H9 (cell line): ENCODE results near the gene MAPKAP1. TPM values are rescaled to one million over a fixed set of nuclear protein-coding genes. Genes with fewer than 3 reads are reported as not detected.
A peak's percentile ranks its signal among the peaks of the same experiment; 100 is the strongest.

Experiments used
- DNase-seq: peaks from one replicate; pipeline ENCODE4 v3.0.0-alpha.2; 2017
- H2AFZ ChIP-seq: one replicate; pipeline ENCODE4 v1.6.1; 2013; ENCODE audit warnings: mild to moderate bottlenecking, low read length, control low read depth, moderate library complexity
- H2AK5ac ChIP-seq: 2 replicates; pipeline ENCODE4 v1.6.1; 2013; ENCODE audit warnings: low read length, control low read depth, mixed read lengths; ENCODE audit not compliant: insufficient read length
- H2BK120ac ChIP-seq: one replicate; pipeline ENCODE4 v1.6.1; 2013; ENCODE audit warnings: low read depth, mild to moderate bottlenecking, low read length, control low read depth, inconsistent platforms; ENCODE audit not compliant: poor library complexity, severe bottlenecking
- H2BK12ac ChIP-seq: 2 replicates; pipeline ENCODE4 v1.6.1; 2013; ENCODE audit warnings: low read length, control low read depth, mixed read lengths, low read depth; ENCODE audit not compliant: insufficient read length
- H2BK15ac ChIP-seq: 2 replicates; pipeline ENCODE4 v1.6.1; 2013; ENCODE audit warnings: low read depth, low read length, control low read depth
- H2BK20ac ChIP-seq: one replicate; pipeline ENCODE4 v1.6.1; 2013; ENCODE audit warnings: low read depth, mild to moderate bottlenecking, low read length, control low read depth, inconsistent platforms; ENCODE audit not compliant: poor library complexity, severe bottlenecking
- H2BK5ac ChIP-seq: 2 replicates; pipeline ENCODE4 v1.6.1; 2013; ENCODE audit warnings: low read length, control low read depth, mixed read lengths; ENCODE audit not compliant: insufficient read length
- H3K14ac ChIP-seq: 2 replicates; pipeline ENCODE4 v1.6.1; 2013; ENCODE audit warnings: low read length, control low read depth; ENCODE audit not compliant: insufficient read depth
- H3K18ac ChIP-seq: 2 replicates; pipeline ENCODE4 v1.6.1; 2013; ENCODE audit warnings: low read depth, mild to moderate bottlenecking, mixed read lengths, low read length, control low read depth; ENCODE audit not compliant: insufficient read length
- H3K23ac ChIP-seq: 2 replicates; pipeline ENCODE4 v1.6.1; 2013; ENCODE audit warnings: low read length, control low read depth, mixed read lengths, low read depth; ENCODE audit not compliant: insufficient read length
- H3K23me2 ChIP-seq: 2 replicates; pipeline ENCODE4 v1.6.1; 2013; ENCODE audit warnings: low read depth, mild to moderate bottlenecking, mixed read lengths, low read length, control low read depth; ENCODE audit not compliant: insufficient read length, poor library complexity, severe bottlenecking
- H3K27ac ChIP-seq: 2 replicates; pipeline ENCODE4 v1.5.1; 2013; ENCODE audit warnings: low read length, control low read depth, mixed read lengths, low read depth; ENCODE audit not compliant: insufficient read length
- H3K27me3 ChIP-seq: 2 replicates; pipeline ENCODE4 v1.6.1; 2013; ENCODE audit warnings: low read length, control low read depth, inconsistent platforms; ENCODE audit not compliant: insufficient read depth
- H3K4ac ChIP-seq: 2 replicates; pipeline ENCODE4 v1.6.1; 2013; ENCODE audit warnings: low read depth, mild to moderate bottlenecking, control low read depth, inconsistent platforms, low read length, moderate library complexity
- H3K4me1 ChIP-seq: 2 replicates; pipeline ENCODE4 v1.6.1; 2013; ENCODE audit warnings: low read length, control low read depth, inconsistent platforms; ENCODE audit not compliant: insufficient read depth
- H3K4me2 ChIP-seq: 2 replicates; pipeline ENCODE4 v1.6.1; 2013; ENCODE audit warnings: low read length, control low read depth, mixed read lengths; ENCODE audit not compliant: insufficient read length, insufficient read depth
- H3K56ac ChIP-seq: 2 replicates; pipeline ENCODE4 v1.6.1; 2013; ENCODE audit warnings: low read depth, mild to moderate bottlenecking, mixed read lengths, low read length, control low read depth; ENCODE audit not compliant: insufficient read length
- H3K79me1 ChIP-seq: 2 replicates; pipeline ENCODE4 v1.6.1; 2013; ENCODE audit warnings: low read depth, mild to moderate bottlenecking, moderate library complexity, low read length, control low read depth, inconsistent platforms; ENCODE audit not compliant: insufficient read depth, poor library complexity, severe bottlenecking
- H3K79me2 ChIP-seq: 2 replicates; pipeline ENCODE4 v1.6.1; 2013; ENCODE audit warnings: low read length, control low read depth, inconsistent platforms; ENCODE audit not compliant: insufficient read depth
- H3K9ac ChIP-seq: 2 replicates; pipeline ENCODE4 v1.6.1; 2013; ENCODE audit warnings: low read length, control low read depth, mixed read lengths; ENCODE audit not compliant: insufficient read length; ENCODE audit errors: extremely low read depth
- H3K9me3 ChIP-seq: one replicate; pipeline ENCODE4 v1.6.1; 2013; ENCODE audit warnings: low read depth, low read length, inconsistent platforms; ENCODE audit not compliant: control insufficient read depth
- H3T11ph ChIP-seq: one replicate; pipeline ENCODE4 v1.6.1; 2013; ENCODE audit warnings: mild to moderate bottlenecking, low read length, control low read depth, inconsistent platforms
- H4K20me1 ChIP-seq: one replicate; pipeline ENCODE4 v1.6.1; 2013; ENCODE audit not compliant: control insufficient read depth, insufficient read length, insufficient read depth
- H4K5ac ChIP-seq: 2 replicates; pipeline ENCODE4 v1.6.1; 2013; ENCODE audit warnings: low read depth, mild to moderate bottlenecking, mixed read lengths, low read length, control low read depth; ENCODE audit not compliant: insufficient read length
- H4K8ac ChIP-seq: replicated peaks from 2 replicates; pipeline ENCODE4 v1.6.1; 2013; ENCODE audit warnings: low read length, control low read depth, mixed read lengths, low read depth; ENCODE audit not compliant: insufficient read length
- H4K91ac ChIP-seq: 2 replicates; pipeline ENCODE4 v1.6.1; 2013; ENCODE audit warnings: low read depth, mild to moderate bottlenecking, moderate library complexity, mixed read lengths, low read length, control low read depth; ENCODE audit not compliant: insufficient read length
- H3K27ac Mint-ChIP-seq, 3 experiments: 2 replicates in 2 of 3; 3 replicates in 1 of 3; pipeline ENCODE4 v1.8.0; 2020 to 2021; ENCODE audit warnings: mixed read lengths in 3 of 3, mild to moderate bottlenecking in 1 of 3, moderate library complexity in 1 of 3
- H3K27me3 Mint-ChIP-seq: 2 replicates; pipeline ENCODE4 v1.8.0; 2021; ENCODE audit warnings: low read depth, mild to moderate bottlenecking, moderate library complexity, mixed read lengths
- H3K36me3 Mint-ChIP-seq, 3 experiments: 2 replicates in 2 of 3; 3 replicates in 1 of 3; pipeline ENCODE4 v1.8.0; 2020 to 2021; ENCODE audit warnings: low read depth in 3 of 3, mixed read lengths in 3 of 3; ENCODE audit not compliant: insufficient read depth in 1 of 3
- H3K4me1 Mint-ChIP-seq, 2 experiments: 2 replicates each; pipeline ENCODE4 v1.8.0; 2020; ENCODE audit warnings: mixed read lengths in 2 of 2
- H3K4me3 Mint-ChIP-seq, 2 experiments: 2 replicates in 1 of 2; 3 replicates in 1 of 2; pipeline ENCODE4 v1.8.0; 2020 to 2021; ENCODE audit warnings: mild to moderate bottlenecking in 2 of 2, mixed read lengths in 2 of 2, moderate library complexity in 1 of 2
- H3K9me3 Mint-ChIP-seq, 2 experiments: 2 replicates in 1 of 2; 3 replicates in 1 of 2; pipeline ENCODE4 v1.8.0; 2020; ENCODE audit warnings: mild to moderate bottlenecking in 2 of 2, mixed read lengths in 2 of 2, moderate library complexity in 1 of 2
- CTCF ChIP-seq: fragments of 200-600 bp; sonication (generic); conservative IDR thresholded peaks from 3 replicates; pipeline ENCODE4 v1.8.0; 2021; ENCODE audit warnings: antibody characterized with exemption, mild to moderate bottlenecking
- WGBS: extraction: QIAGEN DNeasy Blood & Tissue Kit; methylation state at CpG from one replicate; pipeline ENCODE4 v1.1.7; 2013; ENCODE audit warnings: missing lambda C conversion rate, low lambda C conversion rate, mixed read lengths; ENCODE audit not compliant: insufficient read length; ENCODE audit errors: extremely low coverage; 5-methylcytosine and 5-hydroxymethylcytosine counted together
- total RNA-seq: library from RNA; stranded (reverse); gene quantifications from 2 replicates; pipeline ENCODE4 v1.2.1, GENCODE V29; 2021

The MAPKAP1 gene
- total RNA-seq, 1 experiment from 2014 or later, result 97.0 TPM

DNA sequence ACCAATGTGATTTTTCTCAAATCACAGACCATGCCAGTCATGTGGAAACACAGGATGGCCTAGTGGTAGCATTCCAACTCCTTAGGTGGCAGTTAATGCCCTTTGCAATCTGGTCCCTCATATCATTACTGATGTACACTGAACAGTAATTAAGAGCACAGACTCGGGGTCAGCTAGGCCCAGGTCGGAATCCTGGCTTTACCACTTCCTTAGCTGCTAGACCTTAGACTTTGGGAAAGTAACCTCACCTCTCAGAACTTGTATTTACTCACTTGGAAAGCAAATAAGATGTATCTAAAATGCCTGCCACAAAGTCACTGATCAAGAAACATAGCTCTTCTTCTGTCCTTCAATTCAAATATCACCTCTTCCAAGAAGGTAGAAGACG, 112.8 kb downstream of the MAPKAP1 start:
- peak overlapping the region in 1 of 3 experiments; percentile 9; a peak in 2 of 7 replicates for H3K27ac Mint-ChIP-seq

More for the DNA sequence above, 112.8 kb downstream of the MAPKAP1 start:
- Histone ChIP-seq H2BK20ac (no peak overlapping the region), H3K9me3 (no peaks in the 10 kb centered on the region), H3T11ph (no peak overlapping the region), H3K4me1 (peaks cover 3% of the 10 kb centered on the region), H3K79me2 (no peaks in the 10 kb centered on the region; the same call in 1 of the 2 replicates), H3K27ac (no peak overlapping the region), H4K20me1 (no peaks in the 10 kb centered on the region), H2BK15ac (no peak overlapping the region), H3K27me3 (no peaks in the 10 kb centered on the region), H3K23me2 (no peaks in the 10 kb centered on the region), H4K91ac (no peak overlapping the region), H3K14ac (no peak overlapping the region), H2BK120ac (no peak overlapping the region), H3K56ac (no peak overlapping the region), H2BK12ac (no peak overlapping the region), H4K8ac (no peak overlapping the region), H2AFZ (no peak overlapping the region), H2AK5ac (no peak overlapping the region), H2BK5ac (no peak overlapping the region), H3K79me1 (peaks cover 8% of the 10 kb centered on the region), H4K5ac (no peak overlapping the region), H3K23ac (no peak overlapping the region), H3K4ac (no peak overlapping the region), H3K9ac (no peak overlapping the region), H3K18ac (no peak overlapping the region), H3K4me2 (no peak overlapping the region)
- no peaks in the 10 kb centered on the region for H3K27me3 Mint-ChIP-seq
- H3K9me3 Mint-ChIP-seq, result no peaks in the 10 kb centered on the region
- peaks cover 10 to 12% of the 10 kb centered on the region in 2 experiments for H3K4me1 Mint-ChIP-seq
- TF ChIP-seq CTCF, result no peak
- H3K4me3 Mint-ChIP-seq, result no peak overlapping the region
- no CpG with 5 or more reads among the region's 3 CpGs for WGBS
- no peak for DNase-seq
- H3K36me3 Mint-ChIP-seq, result peaks cover 0 to 7% (median 0%) of the 10 kb centered on the region in 3 experiments; a peak in 4 of 7 replicates
